MM.1S (cell line): ENCODE measurements around the gene MVB12B.

Experiments
- DNase-seq: peaks from one replicate; pipeline ENCODE4 v3.0.0-alpha.2; 2015
- H2AFZ ChIP-seq: fragments of 300-600 bp; sonication (generic); 2 replicates; pipeline ENCODE4 v1.6.0; 2016; ENCODE audit warnings: antibody characterized with exemption, low read length
- H3F3A ChIP-seq: fragments of 300-600 bp; sonication (generic); 2 replicates; pipeline ENCODE4 v1.6.1; 2016; ENCODE audit warnings: mild to moderate bottlenecking, antibody characterized with exemption, low read length, moderate library complexity, mixed read lengths; ENCODE audit not compliant: insufficient read depth
- H3K27ac ChIP-seq: fragments of 300-600 bp; sonication (generic); 2 replicates; pipeline ENCODE4 v1.5.1; 2016; ENCODE audit warnings: mild to moderate bottlenecking, low read length
- H3K27me3 ChIP-seq: fragments of 300-600 bp; sonication (generic); replicated peaks from 2 replicates; pipeline ENCODE4 v1.6.0; 2016; ENCODE audit warnings: low read length; ENCODE audit not compliant: insufficient read depth
- H3K36me3 ChIP-seq: fragments of 300-600 bp; sonication (generic); replicated peaks from 2 replicates; pipeline ENCODE4 v1.6.1; 2016; ENCODE audit warnings: mild to moderate bottlenecking, low read length, mixed read lengths; ENCODE audit not compliant: insufficient read depth
- H3K4me1 ChIP-seq: fragments of 300-600 bp; sonication (generic); 2 replicates; pipeline ENCODE4 v1.6.1; 2016; ENCODE audit warnings: low read length, mixed read lengths
- H3K4me2 ChIP-seq: fragments of 300-600 bp; sonication (generic); 2 replicates; pipeline ENCODE4 v1.6.0; 2016; ENCODE audit warnings: low read depth, low read length
- H3K4me3 ChIP-seq: fragments of 300-600 bp; sonication (generic); 2 replicates; pipeline ENCODE4 v1.5.1; 2016; ENCODE audit warnings: low read length, mixed read lengths
- H3K79me2 ChIP-seq: fragments of 300-600 bp; sonication (generic); 2 replicates; pipeline ENCODE4 v1.6.1; 2016; ENCODE audit warnings: mixed run types, low read length, mixed read lengths
- H3K9ac ChIP-seq: fragments of 300-600 bp; sonication (generic); 2 replicates; pipeline ENCODE4 v1.6.1; 2016; ENCODE audit warnings: low read length, mixed read lengths
- H3K9me2 ChIP-seq: fragments of 300-600 bp; sonication (generic); replicated peaks from 2 replicates; pipeline ENCODE4 v1.6.1; 2016; ENCODE audit warnings: mild to moderate bottlenecking, low read length, mixed read lengths; ENCODE audit not compliant: insufficient read depth
- H3K9me3 ChIP-seq: fragments of 300-600 bp; sonication (generic); replicated peaks from 2 replicates; pipeline ENCODE4 v1.6.1; 2016; ENCODE audit warnings: mild to moderate bottlenecking, low read length, mixed read lengths; ENCODE audit not compliant: insufficient read depth
- H4K20me1 ChIP-seq: fragments of 300-600 bp; sonication (generic); 2 replicates; pipeline ENCODE4 v1.6.1; 2016; ENCODE audit warnings: mild to moderate bottlenecking, low read length, moderate library complexity, mixed read lengths; ENCODE audit not compliant: insufficient read depth
- EZH2 ChIP-seq: fragments of 300-600 bp; sonication (generic); optimal IDR thresholded peaks from 2 replicates; pipeline ENCODE3; 2017; ENCODE audit warnings: low read depth, mild to moderate bottlenecking, antibody characterized with exemption, low read length, mixed read lengths
- EZH2phosphoT487 ChIP-seq: fragments of 300-600 bp; sonication (generic); IDR thresholded peaks from 2 replicates; pipeline ENCODE4 v1.6.1; 2018; ENCODE audit warnings: antibody characterized with exemption, low read length
- TF ChIP-seq, protein P1 (sequence below): fragments of 300-600 bp; sonication (generic); IDR thresholded peaks from 2 replicates; pipeline ENCODE4 v1.5.1; 2016; ENCODE audit warnings: antibody characterized with exemption, low read length, mixed read lengths

MVB12B gene

DNA sequence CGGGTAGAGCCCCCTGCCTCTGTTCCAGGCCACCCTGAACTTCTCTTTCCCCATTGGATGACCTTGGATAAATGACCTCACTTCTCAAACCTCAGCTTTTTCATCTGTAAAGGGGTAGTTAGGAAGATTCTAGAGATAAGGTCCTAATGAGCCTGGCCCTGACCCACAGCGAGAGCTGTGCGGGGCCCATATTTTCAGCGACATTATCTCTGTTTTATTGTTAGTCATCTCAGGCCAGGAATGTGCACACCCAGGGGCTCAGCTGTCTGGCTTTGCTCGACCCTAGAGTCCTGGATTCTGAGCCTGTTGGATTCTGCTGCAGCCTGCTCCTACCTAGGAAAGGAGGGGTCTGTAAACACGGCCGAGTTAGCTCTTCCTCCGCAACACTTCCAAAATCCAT lies 205.9 kb downstream of the MVB12B start:
- no peak for DNase-seq
- Histone ChIP-seq H4K20me1 (no peaks in the 10 kb centered on the region), H2AFZ (no peak overlapping the region), H3K27me3 (peaks cover 96% of the 10 kb centered on the region), H3K27ac (no peak overlapping the region), H3K79me2 (no peaks in the 10 kb centered on the region), H3F3A (no peaks in the 10 kb centered on the region), H3K4me1 (no peaks in the 10 kb centered on the region), H3K4me2 (no peak overlapping the region), H3K9me2 (no peaks in the 10 kb centered on the region), H3K9me3 (no peaks in the 10 kb centered on the region), H3K9ac (no peak overlapping the region), H3K4me3 (no peak overlapping the region), H3K36me3 (no peaks in the 10 kb centered on the region)
- TF ChIP-seq EZH2phosphoT487 (no peak), EZH2 (no peak)
- TF ChIP-seq, protein P1, sequence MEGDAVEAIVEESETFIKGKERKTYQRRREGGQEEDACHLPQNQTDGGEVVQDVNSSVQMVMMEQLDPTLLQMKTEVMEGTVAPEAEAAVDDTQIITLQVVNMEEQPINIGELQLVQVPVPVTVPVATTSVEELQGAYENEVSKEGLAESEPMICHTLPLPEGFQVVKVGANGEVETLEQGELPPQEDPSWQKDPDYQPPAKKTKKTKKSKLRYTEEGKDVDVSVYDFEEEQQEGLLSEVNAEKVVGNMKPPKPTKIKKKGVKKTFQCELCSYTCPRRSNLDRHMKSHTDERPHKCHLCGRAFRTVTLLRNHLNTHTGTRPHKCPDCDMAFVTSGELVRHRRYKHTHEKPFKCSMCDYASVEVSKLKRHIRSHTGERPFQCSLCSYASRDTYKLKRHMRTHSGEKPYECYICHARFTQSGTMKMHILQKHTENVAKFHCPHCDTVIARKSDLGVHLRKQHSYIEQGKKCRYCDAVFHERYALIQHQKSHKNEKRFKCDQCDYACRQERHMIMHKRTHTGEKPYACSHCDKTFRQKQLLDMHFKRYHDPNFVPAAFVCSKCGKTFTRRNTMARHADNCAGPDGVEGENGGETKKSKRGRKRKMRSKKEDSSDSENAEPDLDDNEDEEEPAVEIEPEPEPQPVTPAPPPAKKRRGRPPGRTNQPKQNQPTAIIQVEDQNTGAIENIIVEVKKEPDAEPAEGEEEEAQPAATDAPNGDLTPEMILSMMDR, result no peak

DNA sequence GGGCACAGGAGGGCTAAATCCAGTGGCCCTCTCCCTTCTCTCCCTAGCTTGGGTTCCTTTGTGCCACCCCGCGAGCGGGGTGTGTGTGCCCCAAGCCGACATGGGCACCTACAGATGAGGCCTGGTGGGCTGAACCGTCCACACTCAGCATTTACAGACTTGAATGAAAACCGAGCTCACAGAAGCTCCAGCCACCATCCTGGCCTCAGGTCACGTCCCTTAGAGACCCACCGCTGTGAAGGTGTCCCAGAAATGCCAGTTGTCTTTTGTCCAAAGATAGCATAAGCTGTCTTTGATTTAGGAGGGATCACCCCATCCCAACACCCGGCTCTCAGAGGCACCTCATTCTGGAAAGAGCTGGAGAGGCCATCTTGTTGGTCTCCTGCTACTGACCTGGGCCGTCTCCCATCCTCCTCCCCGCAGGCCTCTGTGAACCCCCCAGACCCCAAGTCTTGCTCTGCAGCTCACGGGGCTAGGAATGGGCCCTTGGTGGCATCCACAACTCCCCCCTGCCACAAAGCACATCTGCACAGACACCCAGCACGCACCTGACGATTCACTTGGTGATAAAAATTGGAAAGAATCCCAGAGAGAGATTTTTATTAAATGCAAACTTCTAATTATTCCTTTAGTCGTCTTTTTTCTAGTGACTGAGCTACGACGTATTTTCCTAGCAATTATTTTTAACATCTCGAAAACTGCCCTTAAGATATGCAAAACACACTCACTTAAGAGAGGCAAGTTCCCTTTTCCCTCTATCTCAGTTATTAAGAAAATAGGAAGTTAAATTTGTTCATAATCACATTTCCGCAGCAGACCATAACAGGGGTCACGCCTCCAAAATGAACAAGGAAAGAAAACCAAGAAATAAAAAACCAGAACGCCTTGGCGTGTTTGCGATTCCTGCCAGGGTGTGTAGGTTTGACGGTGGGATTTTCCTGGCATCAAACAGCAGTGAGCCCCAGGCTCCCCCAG lies 206.6 kb downstream of the MVB12B start:
- no peak overlapping the region for H3K9ac ChIP-seq
- H3K27me3 ChIP-seq, result peaks cover 91% of the 10 kb centered on the region
- H3K36me3 ChIP-seq, result no peaks in the 10 kb centered on the region
- no peak overlapping the region for H3K27ac ChIP-seq
- no peaks in the 10 kb centered on the region for H3K9me3 ChIP-seq
- no peak overlapping the region for H3K4me2 ChIP-seq
- no peaks in the 10 kb centered on the region for H4K20me1 ChIP-seq
- TF ChIP-seq EZH2phosphoT487, result no peak
- no peak for TF ChIP-seq EZH2
- TF ChIP-seq, protein P1, result no peak
- DNase-seq, result no peak
- H3F3A ChIP-seq, result no peaks in the 10 kb centered on the region
- no peaks in the 10 kb centered on the region for H3K9me2 ChIP-seq
- H3K4me1 ChIP-seq, result no peaks in the 10 kb centered on the region
- H3K4me3 ChIP-seq, result no peak overlapping the region
- H2AFZ ChIP-seq, result no peak overlapping the region
- H3K79me2 ChIP-seq, result no peaks in the 10 kb centered on the region

DNA sequence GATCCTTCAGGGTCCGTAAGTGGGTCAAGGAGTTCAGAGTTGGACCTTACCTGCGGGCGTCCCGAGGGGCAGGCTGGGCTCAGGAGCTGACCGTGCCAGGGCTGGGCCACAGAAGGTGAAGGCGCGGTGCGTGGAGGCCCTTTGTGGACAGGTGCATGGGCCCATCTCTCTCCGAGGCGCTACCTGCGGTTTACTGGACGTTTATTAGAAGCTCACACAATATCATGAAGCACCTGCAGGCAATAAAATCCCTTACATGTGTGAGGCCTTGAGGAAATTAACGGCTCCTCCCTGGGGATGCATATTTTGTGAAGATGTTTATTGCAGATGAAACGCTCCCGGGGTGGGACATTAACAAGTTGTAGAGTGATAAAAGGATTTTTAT lies 207.3 kb downstream of the MVB12B start:
- Histone ChIP-seq H3K79me2 (no peaks in the 10 kb centered on the region), H2AFZ (no peak overlapping the region), H3F3A (no peaks in the 10 kb centered on the region), H3K9me2 (no peaks in the 10 kb centered on the region), H3K27ac (no peak overlapping the region), H3K4me2 (no peak overlapping the region), H3K9ac (no peak overlapping the region), H3K4me3 (no peak overlapping the region), H3K27me3 (peaks cover 84% of the 10 kb centered on the region), H3K4me1 (no peaks in the 10 kb centered on the region), H3K36me3 (no peaks in the 10 kb centered on the region), H4K20me1 (no peaks in the 10 kb centered on the region), H3K9me3 (no peaks in the 10 kb centered on the region)
- DNase-seq, result no peak
- TF ChIP-seq, protein P1, result no peak
- no peak for TF ChIP-seq EZH2phosphoT487
